ENCODE data around the gene RBM48.
"Not testable (repeated sequence)": the region's sequence is repeated elsewhere in the genome, so short reads cannot be mapped to it uniquely, and the experiment has no call there.

DNA sequence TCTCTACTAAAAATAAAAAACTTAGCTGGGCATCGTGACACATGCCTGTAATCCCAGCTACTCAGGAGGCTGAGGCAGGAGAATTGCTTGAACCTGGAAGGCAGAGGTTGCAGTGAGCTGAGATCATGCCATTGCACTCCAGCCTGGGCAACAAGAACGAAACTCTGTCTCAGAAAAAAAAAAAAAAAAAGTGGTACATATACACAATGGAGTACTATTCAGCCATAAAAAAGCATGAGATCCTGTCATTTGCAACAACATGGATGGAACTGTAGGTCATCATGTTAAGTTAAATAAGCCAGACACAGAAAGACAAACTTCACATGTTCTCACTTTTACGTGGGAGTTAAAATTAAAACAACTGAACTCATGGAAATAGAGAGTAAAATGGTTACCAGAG lies 14.9 kb downstream of the RBM48 start:
- TF ChIP-seq, protein P1, sequence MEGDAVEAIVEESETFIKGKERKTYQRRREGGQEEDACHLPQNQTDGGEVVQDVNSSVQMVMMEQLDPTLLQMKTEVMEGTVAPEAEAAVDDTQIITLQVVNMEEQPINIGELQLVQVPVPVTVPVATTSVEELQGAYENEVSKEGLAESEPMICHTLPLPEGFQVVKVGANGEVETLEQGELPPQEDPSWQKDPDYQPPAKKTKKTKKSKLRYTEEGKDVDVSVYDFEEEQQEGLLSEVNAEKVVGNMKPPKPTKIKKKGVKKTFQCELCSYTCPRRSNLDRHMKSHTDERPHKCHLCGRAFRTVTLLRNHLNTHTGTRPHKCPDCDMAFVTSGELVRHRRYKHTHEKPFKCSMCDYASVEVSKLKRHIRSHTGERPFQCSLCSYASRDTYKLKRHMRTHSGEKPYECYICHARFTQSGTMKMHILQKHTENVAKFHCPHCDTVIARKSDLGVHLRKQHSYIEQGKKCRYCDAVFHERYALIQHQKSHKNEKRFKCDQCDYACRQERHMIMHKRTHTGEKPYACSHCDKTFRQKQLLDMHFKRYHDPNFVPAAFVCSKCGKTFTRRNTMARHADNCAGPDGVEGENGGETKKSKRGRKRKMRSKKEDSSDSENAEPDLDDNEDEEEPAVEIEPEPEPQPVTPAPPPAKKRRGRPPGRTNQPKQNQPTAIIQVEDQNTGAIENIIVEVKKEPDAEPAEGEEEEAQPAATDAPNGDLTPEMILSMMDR (conservative IDR thresholded peaks at IDR 0.05; ENCODE audit: low read depth, low read length): not testable (repeated sequence)
- TF ChIP-seq EZH2 (IDR thresholded peaks at IDR 0.05; ENCODE audit: borderline replicate concordance, low read depth, low read length, poor library complexity, severe bottlenecking): not testable (repeated sequence)
